Measurements from ENCODE around the gene GLMN. TPM values are rescaled to one million over a fixed set of nuclear protein-coding genes. Genes with fewer than 3 reads are reported as not detected.
"Not testable (repeated sequence)": the region's sequence is repeated elsewhere in the genome, so short reads cannot be mapped to it uniquely, and the experiment has no call there.

The GLMN gene
- total and polyA plus RNA-seq, 3 donors from 2014 or later, result 9.5 to 14.2 (median 12.8) TPM

GRCh38 chr1:92259350-92259749, 39.4 kb downstream of the GLMN start:
- intact Hi-C loops (cut with DNase I; ENCODE audit: low total_unique reads), result no loop called here
- TF ChIP-seq, protein P1, sequence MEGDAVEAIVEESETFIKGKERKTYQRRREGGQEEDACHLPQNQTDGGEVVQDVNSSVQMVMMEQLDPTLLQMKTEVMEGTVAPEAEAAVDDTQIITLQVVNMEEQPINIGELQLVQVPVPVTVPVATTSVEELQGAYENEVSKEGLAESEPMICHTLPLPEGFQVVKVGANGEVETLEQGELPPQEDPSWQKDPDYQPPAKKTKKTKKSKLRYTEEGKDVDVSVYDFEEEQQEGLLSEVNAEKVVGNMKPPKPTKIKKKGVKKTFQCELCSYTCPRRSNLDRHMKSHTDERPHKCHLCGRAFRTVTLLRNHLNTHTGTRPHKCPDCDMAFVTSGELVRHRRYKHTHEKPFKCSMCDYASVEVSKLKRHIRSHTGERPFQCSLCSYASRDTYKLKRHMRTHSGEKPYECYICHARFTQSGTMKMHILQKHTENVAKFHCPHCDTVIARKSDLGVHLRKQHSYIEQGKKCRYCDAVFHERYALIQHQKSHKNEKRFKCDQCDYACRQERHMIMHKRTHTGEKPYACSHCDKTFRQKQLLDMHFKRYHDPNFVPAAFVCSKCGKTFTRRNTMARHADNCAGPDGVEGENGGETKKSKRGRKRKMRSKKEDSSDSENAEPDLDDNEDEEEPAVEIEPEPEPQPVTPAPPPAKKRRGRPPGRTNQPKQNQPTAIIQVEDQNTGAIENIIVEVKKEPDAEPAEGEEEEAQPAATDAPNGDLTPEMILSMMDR (IDR thresholded peaks at IDR 0.05), result no peak
- no peak for TF ChIP-seq POLR2A (IDR thresholded peaks at IDR 0.05)
- no peaks in the 10 kb centered on the region for H3K27me3 ChIP-seq
- DNase-seq, result no peak
- no peaks in the 10 kb centered on the region for H3K4me1 ChIP-seq
- H3K4me3 ChIP-seq, result no peak overlapping the region
- WGBS, 2 donors, result 95 to 100% methylated on average over 1 of the region's 1 CpG
- H3K27ac ChIP-seq, result no peak overlapping the region
- H3K36me3 ChIP-seq (ENCODE audit: low read depth, missing control alignments), result no peaks in the 10 kb centered on the region
- H3K9me3 ChIP-seq, result no peaks in the 10 kb centered on the region

- intact Hi-C loops (cut with DNase I; ENCODE audit: low total_unique reads), result not testable (repeated sequence)
- WGBS, 2 donors, result 63% methylated on average over 3 of the region's 3 CpGs
Observed at GRCh38 chr1:92254714-92255113, 44.1 kb downstream of the GLMN start.

GRCh38 chr1:92244376-92244775, 54.4 kb downstream of the GLMN start:
- Histone ChIP-seq H3K27ac (no peak overlapping the region), H3K36me3 (ENCODE audit: low read depth, missing control alignments) (no peaks in the 10 kb centered on the region), H3K9me3 (no peaks in the 10 kb centered on the region), H3K4me3 (no peak overlapping the region), H3K4me1 (no peaks in the 10 kb centered on the region), H3K27me3 (no peaks in the 10 kb centered on the region)
- 74 to 78% methylated on average over 1 of the region's 1 CpG for WGBS, 2 donors
- TF ChIP-seq, protein P1 (IDR thresholded peaks at IDR 0.05), result no peak
- no peak for TF ChIP-seq POLR2A (IDR thresholded peaks at IDR 0.05)
- no peak for DNase-seq
- intact Hi-C loops (cut with DNase I; ENCODE audit: low total_unique reads), result no loop called here

More at GRCh38 chr1:92254714-92255113, 44.1 kb downstream of the GLMN start:
- not testable (repeated sequence) for H3K4me1 ChIP-seq; H3K27me3 ChIP-seq; DNase-seq; H3K9me3 ChIP-seq; H3K27ac ChIP-seq; H3K4me3 ChIP-seq; H3K36me3 ChIP-seq (ENCODE audit: low read depth, missing control alignments)

GRCh38 chr1:92240034-92240433, 58.8 kb downstream of the GLMN start:
- no peaks in the 10 kb centered on the region for H3K27me3 ChIP-seq
- no peak overlapping the region for H3K27ac ChIP-seq
- H3K36me3 ChIP-seq (ENCODE audit: low read depth, missing control alignments), result no peaks in the 10 kb centered on the region
- no peaks in the 10 kb centered on the region for H3K9me3 ChIP-seq
- intact Hi-C loops (cut with DNase I; ENCODE audit: low total_unique reads), result no loop called here
- H3K4me1 ChIP-seq, result no peaks in the 10 kb centered on the region
- H3K4me3 ChIP-seq, result no peak overlapping the region
- WGBS, 2 donors, result 87 to 91% methylated on average over 2 of the region's 2 CpGs
- TF ChIP-seq, protein P1 (IDR thresholded peaks at IDR 0.05), result no peak
- TF ChIP-seq POLR2A (IDR thresholded peaks at IDR 0.05), result no peak
- DNase-seq, result no peak

- intact Hi-C loops (cut with DNase I; ENCODE audit: low total_unique reads), result no loop called here
- no peak overlapping the region for H3K27ac ChIP-seq
- no peak overlapping the region for H3K4me3 ChIP-seq
- H3K36me3 ChIP-seq (ENCODE audit: low read depth, missing control alignments), result no peaks in the 10 kb centered on the region
- 80 to 85% methylated on average over 1 of the region's 1 CpG for WGBS, 2 donors
- H3K27me3 ChIP-seq, result no peaks in the 10 kb centered on the region
- no peaks in the 10 kb centered on the region for H3K4me1 ChIP-seq
- TF ChIP-seq, protein P1 (IDR thresholded peaks at IDR 0.05), result no peak
- TF ChIP-seq POLR2A (IDR thresholded peaks at IDR 0.05), result no peak
- no peak for DNase-seq
- H3K9me3 ChIP-seq, result no peaks in the 10 kb centered on the region
Observed at GRCh38 chr1:92230736-92231135, 68.1 kb downstream of the GLMN start.

Measured in testis (tissue), 3 donors.